Globus pallidus (tissue), 1 donor: ENCODE results near the gene PLCL1.

Source experiments
- DNase-seq: peaks from one replicate; pipeline ENCODE4 v3.0.0-alpha.2; 2015; ENCODE audit warnings: low spot score

PLCL1 gene

DNA sequence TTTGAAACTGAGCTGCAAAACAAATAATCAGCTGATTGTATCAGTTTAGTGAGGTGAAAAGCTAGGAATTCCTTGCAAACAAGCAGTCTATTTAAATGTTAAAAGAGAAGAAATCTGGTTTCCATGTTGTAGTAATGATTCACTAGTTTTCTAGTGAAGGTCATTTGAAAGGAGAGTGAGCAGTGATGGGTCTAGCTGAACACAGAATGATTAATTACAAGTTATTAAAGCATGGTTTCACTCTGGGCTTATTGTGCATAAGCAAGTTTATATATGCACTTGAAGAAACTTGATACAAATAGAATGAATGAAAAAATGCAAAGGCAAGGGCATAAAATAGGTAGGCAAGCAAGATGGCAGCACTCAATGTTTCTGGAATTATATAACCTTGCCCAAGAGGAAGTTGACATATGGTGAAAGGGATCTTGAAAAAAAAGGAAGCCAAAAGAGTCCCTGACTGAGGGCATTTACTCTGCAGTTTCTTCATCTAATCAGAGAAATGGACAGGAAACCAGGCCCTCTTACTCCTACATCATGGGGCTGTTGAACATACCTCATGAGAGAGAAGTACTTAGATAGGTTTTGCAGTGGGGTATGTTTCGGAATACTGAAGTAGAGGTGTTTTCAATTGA is 53.2 kb downstream of the PLCL1 start:
- DNase-seq = no peak

DNA sequence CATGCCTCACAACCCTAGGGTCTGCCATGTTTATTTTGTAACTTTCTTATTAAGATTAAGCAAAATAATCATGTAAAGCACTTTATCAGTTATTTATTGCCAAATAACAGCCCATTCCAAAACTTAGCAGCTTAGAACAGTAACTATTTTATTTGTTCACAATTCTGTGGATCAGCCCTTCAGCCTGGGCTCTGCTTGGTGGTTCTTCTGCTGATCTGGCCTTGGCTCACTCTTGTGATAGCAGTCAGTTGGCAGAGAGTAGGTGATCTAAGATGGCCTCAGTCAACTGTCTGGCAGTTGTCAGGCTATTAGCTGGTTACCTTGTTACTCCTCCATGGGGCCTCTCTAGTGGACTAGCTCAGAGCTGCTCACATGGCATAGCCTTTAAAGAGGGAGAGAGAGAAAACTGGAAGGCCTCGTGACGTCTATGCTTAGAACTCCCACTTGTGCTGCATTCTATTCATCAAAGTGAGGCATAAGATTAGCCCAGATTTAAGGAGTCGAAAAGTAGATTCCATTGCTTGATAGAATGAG is 54.3 kb downstream of the PLCL1 start:
- no peak for DNase-seq

DNA sequence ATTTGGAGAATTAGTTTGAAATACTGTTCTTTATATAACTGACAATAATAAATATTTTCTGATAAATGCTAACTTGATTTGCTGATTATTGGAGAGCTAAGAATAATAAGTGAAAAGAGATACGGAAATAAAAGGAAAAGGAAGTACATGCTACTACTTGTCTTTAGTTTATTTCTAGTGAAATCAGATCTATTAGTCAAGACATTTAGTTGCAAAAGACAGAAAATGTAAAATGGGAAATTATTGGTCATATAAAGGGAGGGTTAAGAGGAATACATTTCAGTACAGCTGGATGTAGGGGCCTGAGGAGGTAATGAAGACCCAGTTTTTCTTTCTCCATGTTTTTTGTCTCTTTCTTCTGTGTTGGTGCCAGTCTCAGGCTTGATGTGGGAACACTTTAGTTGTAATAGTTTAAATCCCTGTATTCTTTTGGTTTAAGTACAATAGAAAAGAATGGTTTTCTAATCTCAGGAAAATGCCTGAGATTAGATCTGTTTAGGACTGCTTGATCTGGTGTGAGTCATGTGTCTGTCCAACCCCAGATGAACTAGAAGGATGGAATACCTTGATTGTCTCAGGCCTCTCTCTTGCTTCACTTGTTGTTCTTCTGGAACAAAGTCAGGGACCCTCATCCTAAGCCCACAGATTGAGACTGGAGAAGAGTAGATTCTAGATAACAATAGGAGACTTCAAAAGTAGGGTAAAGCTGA is 58.0 kb downstream of the PLCL1 start:
- DNase-seq = no peak

GRCh38 chr2:197863744-197864143 is 59.4 kb downstream of the PLCL1 start:
- no peak for DNase-seq

GRCh38 chr2:197866455-197866854 is 62.1 kb downstream of the PLCL1 start:
- no peak for DNase-seq

- DNase-seq = no peak
Observed at GRCh38 chr2:197867033-197867432, 62.6 kb downstream of the PLCL1 start.

DNA sequence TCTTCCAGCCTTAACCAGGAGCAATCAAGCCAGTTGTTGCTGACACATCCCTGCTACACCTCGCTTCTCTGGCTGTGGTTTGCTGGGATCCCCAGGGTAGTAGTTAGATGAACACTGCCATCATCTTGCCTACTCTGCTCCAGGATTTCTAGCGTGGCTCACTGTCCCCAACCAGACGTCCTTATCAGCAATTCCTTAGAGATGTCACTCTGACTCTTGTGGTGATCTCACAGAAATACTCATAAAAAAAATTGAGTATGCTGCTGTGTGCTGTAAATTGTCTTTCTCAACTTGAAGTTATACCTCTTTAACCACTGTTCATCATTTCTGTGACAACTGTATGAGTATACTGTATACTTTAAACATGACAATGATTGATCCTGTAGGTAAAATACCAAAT is 63.2 kb downstream of the PLCL1 start:
- no peak for DNase-seq

DNA sequence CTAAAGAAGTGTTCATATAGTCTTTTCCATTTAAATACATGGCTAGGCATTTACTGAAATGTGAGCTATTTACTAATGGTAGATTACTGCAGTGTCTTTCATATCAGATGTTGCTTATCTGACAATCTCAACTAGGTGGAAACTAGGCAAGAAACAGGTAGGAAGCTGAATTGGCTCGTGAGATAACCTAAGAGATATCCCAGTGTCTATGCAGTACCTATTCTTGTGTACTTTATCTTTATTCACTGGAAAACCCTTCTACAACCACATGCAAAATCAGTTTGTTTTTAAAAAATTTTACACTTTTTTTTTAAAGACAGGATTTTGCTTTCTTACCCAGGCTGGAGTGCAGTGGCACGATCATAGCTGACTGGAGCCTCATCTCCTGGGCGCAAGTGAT is 63.8 kb downstream of the PLCL1 start:
- DNase-seq = no peak

DNA sequence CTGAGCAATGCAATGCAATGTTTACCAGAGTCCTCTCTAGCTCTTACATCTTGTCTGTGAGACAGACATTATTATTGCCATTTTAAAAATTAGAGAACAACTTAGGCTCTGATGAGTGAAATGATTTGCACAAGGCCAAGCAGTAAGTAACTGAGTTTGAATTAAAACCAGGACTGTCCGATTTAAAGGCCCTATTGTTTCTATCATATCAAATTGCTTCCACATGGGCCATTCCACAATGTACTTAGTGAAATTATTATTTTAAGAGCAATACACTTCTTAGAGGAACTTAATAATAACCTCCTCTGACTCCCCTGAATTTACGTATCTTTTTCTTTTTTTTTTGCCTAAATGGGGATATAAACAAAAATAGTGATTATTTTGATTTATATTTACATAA is 64.6 kb downstream of the PLCL1 start:
- DNase-seq = no peak

DNA sequence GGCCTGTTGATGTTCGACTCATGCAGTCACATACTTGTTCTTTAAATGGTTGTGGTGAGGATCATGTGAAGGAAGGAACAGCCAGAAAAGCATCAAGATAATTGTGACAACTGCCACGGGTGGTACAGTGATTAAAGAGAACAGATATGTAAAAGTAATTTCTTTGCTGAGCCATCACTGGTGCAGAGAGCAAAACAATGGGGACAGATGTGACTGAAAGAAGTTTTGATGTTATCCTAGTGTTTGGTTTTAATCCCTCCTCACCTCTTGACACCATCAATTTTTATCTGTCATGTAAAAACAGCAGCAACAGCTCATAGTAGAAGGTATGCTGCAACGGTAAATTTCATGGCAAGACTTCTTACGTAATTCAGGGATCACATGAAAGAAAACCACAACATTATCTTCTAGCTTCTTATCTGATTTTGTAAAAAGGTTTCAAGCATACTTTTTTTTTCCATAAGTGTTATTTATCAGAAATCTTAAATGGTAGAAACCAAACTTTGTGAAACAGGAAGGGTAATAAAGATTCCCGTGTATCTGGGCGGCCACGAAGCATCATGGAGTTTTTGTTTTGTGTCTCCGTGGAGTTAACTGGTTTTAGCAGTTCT is 65.2 kb downstream of the PLCL1 start:
- no peak for DNase-seq

GRCh38 chr2:197870137-197870536 is 65.7 kb downstream of the PLCL1 start:
- no peak for DNase-seq

GRCh38 chr2:197871780-197872456 is 67.5 kb downstream of the PLCL1 start:
- DNase-seq = no peak

DNA sequence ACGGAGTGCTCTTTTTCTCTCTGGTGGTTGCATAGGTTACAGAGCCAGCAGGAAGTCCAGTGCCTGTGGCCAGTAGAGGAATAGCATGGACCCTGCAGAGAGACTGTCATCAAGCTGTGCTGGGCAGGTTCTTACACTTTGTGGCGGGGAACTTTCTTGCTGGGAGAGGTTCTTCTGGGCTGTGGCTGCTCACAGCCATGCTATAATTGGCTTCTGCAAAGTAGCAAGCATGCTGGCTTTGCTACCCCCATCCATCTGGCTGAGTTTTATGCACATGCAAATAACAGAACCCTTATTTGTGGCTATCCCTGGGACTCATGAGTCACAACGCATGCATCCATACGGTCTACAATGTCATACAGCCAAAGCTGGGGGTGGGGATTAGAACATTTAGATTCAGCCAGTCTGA is 68.9 kb downstream of the PLCL1 start:
- peak; percentile 61 for DNase-seq

DNA sequence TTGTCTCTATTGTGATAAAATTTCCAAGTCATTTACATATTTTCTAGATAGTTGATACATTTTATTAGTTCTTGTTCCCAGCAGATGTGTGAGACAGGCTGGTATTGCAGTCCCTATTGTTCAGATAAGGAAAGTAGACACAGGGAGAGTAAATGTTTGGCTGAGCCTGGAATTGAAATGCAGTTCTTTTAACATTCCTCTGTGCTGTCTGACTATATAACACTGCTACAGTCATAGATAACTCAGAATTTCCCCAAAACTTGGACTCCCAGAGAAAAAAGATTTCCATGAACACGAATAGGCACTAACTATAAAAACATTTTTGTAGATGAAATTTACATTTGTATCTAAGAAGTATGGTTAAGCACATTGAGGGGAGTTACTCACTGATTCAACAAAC is 71.4 kb downstream of the PLCL1 start:
- DNase-seq = no peak

DNA sequence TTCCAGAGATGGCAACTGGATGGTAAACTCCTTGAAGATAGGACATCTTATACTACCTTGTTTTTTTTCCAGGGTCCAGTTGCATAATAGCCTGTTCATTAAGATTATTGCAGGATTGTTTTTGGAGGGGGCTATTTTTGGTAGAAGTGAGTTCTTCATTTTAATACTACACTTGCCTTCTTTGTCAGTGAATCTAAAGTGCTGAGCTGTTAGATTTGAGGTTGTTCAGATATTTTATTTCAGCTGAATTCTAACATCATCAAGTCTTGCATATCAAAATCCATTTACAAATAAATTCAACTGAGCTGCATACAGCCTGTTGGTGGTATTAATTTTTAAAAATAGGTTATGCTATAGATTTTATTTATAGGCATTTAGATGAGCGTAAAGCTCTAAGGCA is 72.1 kb downstream of the PLCL1 start:
- DNase-seq = no peak

DNA sequence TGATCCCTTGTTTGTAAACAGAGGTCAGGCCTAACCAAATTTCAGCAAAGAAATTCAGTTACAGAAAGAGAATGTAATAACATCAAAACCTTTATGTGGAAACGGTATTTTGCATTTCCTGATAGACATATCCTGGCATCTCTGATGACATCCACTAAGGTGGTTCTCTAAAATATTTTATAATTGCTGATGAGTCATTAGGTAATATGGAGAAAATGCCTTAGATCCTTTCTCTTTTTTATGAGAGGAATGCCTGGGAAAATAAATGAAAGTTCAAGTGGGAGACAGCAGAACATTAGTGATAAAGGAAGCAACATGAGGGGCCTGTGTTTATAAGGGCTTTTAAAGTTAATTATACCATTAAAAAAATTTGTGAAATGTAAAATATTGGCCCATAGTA is 72.6 kb downstream of the PLCL1 start:
- DNase-seq = no peak

GRCh38 chr2:197878792-197879191 is 74.4 kb downstream of the PLCL1 start:
- no peak for DNase-seq

GRCh38 chr2:197879812-197880408 is 75.5 kb downstream of the PLCL1 start:
- DNase-seq = no peak

GRCh38 chr2:197883354-197884032 is 79.1 kb downstream of the PLCL1 start:
- no peak for DNase-seq

- DNase-seq = no peak
Observed at GRCh38 chr2:197884252-197884651, 79.9 kb downstream of the PLCL1 start.

GRCh38 chr2:197885126-197885525 is 80.7 kb downstream of the PLCL1 start:
- no peak for DNase-seq

GRCh38 chr2:197885587-197885986 is 81.2 kb downstream of the PLCL1 start:
- DNase-seq = no peak
